Loucy (cell line): ENCODE measurements around the gene R3HDM1.

Experiments
- H2AFZ ChIP-seq: fragments of 200-600 bp; sonication (generic); 2 replicates; pipeline ENCODE4 v1.6.0; 2016; ENCODE audit warnings: antibody characterized with exemption, mild to moderate bottlenecking, low read length, moderate library complexity
- H3F3A ChIP-seq: fragments of 200-600 bp; 2 replicates; pipeline ENCODE4 v1.6.0; 2016; ENCODE audit warnings: antibody characterized with exemption, low read depth, mild to moderate bottlenecking
- H3K27me3 ChIP-seq: fragments of 200-600 bp; sonication (generic); 2 replicates; pipeline ENCODE4 v1.6.1; 2014; ENCODE audit warnings: low read length, mild to moderate bottlenecking; ENCODE audit not compliant: insufficient read depth, poor library complexity, severe bottlenecking
- H3K36me3 ChIP-seq: fragments of 200-600 bp; sonication (generic); 2 replicates; pipeline ENCODE4 v1.6.1; 2016; ENCODE audit warnings: low read length; ENCODE audit not compliant: insufficient read depth
- H3K4me1 ChIP-seq: fragments of 200-600 bp; sonication (generic); 2 replicates; pipeline ENCODE4 v1.5.1; 2014; ENCODE audit warnings: low read length, mild to moderate bottlenecking; ENCODE audit not compliant: insufficient read depth, poor library complexity, severe bottlenecking
- H3K4me2 ChIP-seq: fragments of 200-600 bp; sonication (generic); 2 replicates; pipeline ENCODE4 v1.6.0; 2014; ENCODE audit warnings: antibody characterized with exemption, low read length, low read depth, mild to moderate bottlenecking; ENCODE audit not compliant: poor library complexity, severe bottlenecking
- H3K4me3 ChIP-seq: fragments of 200-600 bp; sonication (generic); 2 replicates; pipeline ENCODE4 v1.5.1; 2014; ENCODE audit warnings: low read length, mild to moderate bottlenecking, mixed read lengths; ENCODE audit not compliant: poor library complexity, severe bottlenecking
- H3K79me2 ChIP-seq: fragments of 200-600 bp; sonication (generic); 2 replicates; pipeline ENCODE4 v1.6.1; 2014; ENCODE audit warnings: low read length; ENCODE audit not compliant: insufficient read depth
- H3K9ac ChIP-seq: fragments of 200-600 bp; sonication (generic); 2 replicates; pipeline ENCODE4 v1.6.0; 2014; ENCODE audit warnings: mild to moderate bottlenecking, low read depth, low read length, moderate library complexity; ENCODE audit not compliant: poor library complexity, severe bottlenecking
- H3K9me2 ChIP-seq: fragments of 200-600 bp; sonication (generic); replicated peaks from 2 replicates; pipeline ENCODE4 v1.6.1; 2016; ENCODE audit warnings: low read depth, low read length, mixed read lengths
- H3K9me3 ChIP-seq: fragments of 200-600 bp; sonication (generic); 2 replicates; pipeline ENCODE4 v1.6.1; 2014; ENCODE audit warnings: mild to moderate bottlenecking, antibody characterized with exemption, low read length, low read depth; ENCODE audit not compliant: insufficient read depth
- H4K20me1 ChIP-seq: fragments of 200-600 bp; sonication (generic); 2 replicates; pipeline ENCODE4 v1.6.0; 2014; ENCODE audit warnings: antibody characterized with exemption, low read length, mild to moderate bottlenecking; ENCODE audit not compliant: insufficient read depth, poor library complexity, severe bottlenecking
- CTCF ChIP-seq: fragments of 200-600 bp; sonication (generic); conservative IDR thresholded peaks from 2 replicates; pipeline ENCODE4 v1.5.1; 2014; ENCODE audit warnings: mild to moderate bottlenecking, antibody characterized with exemption, low read length
- EZH2phosphoT487 ChIP-seq: fragments of 200-600 bp; IDR thresholded peaks from 2 replicates; pipeline ENCODE4 v1.6.1; 2018; ENCODE audit warnings: antibody characterized with exemption, mild to moderate bottlenecking, moderate library complexity, borderline replicate concordance

R3HDM1 gene

DNA sequence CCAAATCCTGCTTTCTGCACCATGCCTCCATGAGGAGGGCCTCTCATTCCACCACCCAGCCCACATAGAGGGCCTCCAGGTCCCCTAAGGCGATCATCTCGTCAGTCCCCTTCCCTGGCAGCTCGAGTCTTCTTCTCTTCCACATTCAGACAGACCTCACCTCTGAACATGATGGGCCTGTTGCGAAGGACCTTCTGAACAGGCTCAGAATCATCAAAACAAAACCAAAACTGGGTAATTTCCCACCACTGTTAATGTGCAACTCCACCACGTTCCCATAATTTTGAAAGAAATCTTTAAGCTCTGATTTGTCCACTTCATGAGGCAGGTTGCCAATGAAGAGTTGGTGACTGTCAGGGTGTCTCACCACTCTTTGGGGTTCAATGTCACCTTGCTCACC is 20.7 kb upstream of the R3HDM1 start:
- Histone ChIP-seq H3K4me2 (no peak overlapping the region), H4K20me1 (no peaks in the 10 kb centered on the region), H3K36me3 (no peaks in the 10 kb centered on the region), H3F3A (no peaks in the 10 kb centered on the region), H3K9ac (no peak overlapping the region), H3K79me2 (no peaks in the 10 kb centered on the region), H3K4me1 (no peaks in the 10 kb centered on the region), H3K27me3 (no peaks in the 10 kb centered on the region), H3K9me2 (no peaks in the 10 kb centered on the region), H3K9me3 (no peaks in the 10 kb centered on the region), H3K4me3 (no peak overlapping the region), H2AFZ (no peak overlapping the region)
- TF ChIP-seq EZH2phosphoT487 (no peak), CTCF (no peak)

DNA sequence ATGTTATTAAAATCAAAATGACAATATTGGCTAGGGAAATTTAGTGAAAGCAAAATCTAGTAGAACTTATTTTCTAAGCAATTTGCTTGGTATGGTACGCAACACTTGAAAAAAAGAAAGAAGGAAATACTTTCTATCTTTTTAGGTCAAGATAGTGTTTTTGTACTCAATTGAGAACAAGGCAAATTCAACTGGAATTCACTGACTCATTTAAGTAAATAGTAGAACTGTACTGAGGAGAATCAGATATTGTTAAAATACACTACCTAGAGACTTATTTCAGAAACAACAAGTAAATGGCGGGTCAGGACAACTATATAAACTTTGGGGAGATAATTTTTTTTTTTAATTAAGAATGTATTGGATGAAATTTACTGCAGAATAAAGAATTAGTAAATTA is 19.2 kb upstream of the R3HDM1 start:
- H3F3A ChIP-seq = no peaks in the 10 kb centered on the region
- H3K4me3 ChIP-seq = no peak overlapping the region
- no peak overlapping the region for H3K4me2 ChIP-seq
- no peaks in the 10 kb centered on the region for H3K4me1 ChIP-seq
- no peaks in the 10 kb centered on the region for H3K36me3 ChIP-seq
- TF ChIP-seq CTCF (no peak), EZH2phosphoT487 (no peak)
- no peaks in the 10 kb centered on the region for H3K79me2 ChIP-seq
- no peaks in the 10 kb centered on the region for H4K20me1 ChIP-seq
- no peaks in the 10 kb centered on the region for H3K27me3 ChIP-seq
- H3K9me2 ChIP-seq = no peaks in the 10 kb centered on the region
- no peaks in the 10 kb centered on the region for H3K9me3 ChIP-seq
- H3K9ac ChIP-seq = no peak overlapping the region
- no peak overlapping the region for H2AFZ ChIP-seq

DNA sequence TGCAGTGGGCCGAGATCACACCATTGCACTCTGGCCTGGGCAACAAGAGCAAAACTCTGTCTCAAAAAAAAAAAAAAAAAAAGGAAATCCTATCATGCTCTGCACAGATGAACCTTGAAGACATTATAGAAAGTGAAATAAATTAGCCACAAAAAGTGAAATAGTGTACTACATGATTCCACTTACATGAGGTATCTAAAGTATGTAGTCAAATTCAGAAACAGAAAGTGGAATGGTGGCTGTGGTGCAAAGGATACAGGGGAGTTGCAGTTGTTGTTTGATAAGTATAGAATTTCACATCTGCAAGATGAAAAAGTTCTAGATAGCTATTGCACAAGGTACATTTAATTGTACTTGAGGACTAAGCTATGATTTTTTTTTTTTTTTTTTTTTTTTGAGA is 5.5 kb upstream of the R3HDM1 start:
- H3K9me3 ChIP-seq = no peaks in the 10 kb centered on the region
- no peak overlapping the region for H3K4me2 ChIP-seq

More for the DNA sequence above, 5.5 kb upstream of the R3HDM1 start:
- no peak overlapping the region for H3K4me3 ChIP-seq
- no peaks in the 10 kb centered on the region for H3K36me3 ChIP-seq
- TF ChIP-seq CTCF = no peak
- no peak for TF ChIP-seq EZH2phosphoT487
- no peaks in the 10 kb centered on the region for H4K20me1 ChIP-seq
- H3F3A ChIP-seq = no peaks in the 10 kb centered on the region
- no peak overlapping the region for H3K9ac ChIP-seq
- H3K9me2 ChIP-seq = no peaks in the 10 kb centered on the region
- H3K79me2 ChIP-seq = peaks cover 35% of the 10 kb centered on the region
- no peaks in the 10 kb centered on the region for H3K27me3 ChIP-seq
- H2AFZ ChIP-seq = no peak overlapping the region
- H3K4me1 ChIP-seq = peaks cover 25% of the 10 kb centered on the region
